Stomach (tissue), 4 donors: ENCODE measurements around the gene LYRM4.

ENCODE experiments used
- CTCF ChIP-seq, 7 experiments: fragments of 450-650 bp in 4 of 7; fragments of 200-600 bp in 3 of 7; sonication (generic) in 3 of 7; IDR thresholded peaks; one replicate each; pipeline ENCODE4 v1.5.1; 2016 to 2019; ENCODE audit warnings: antibody characterized with exemption in 7 of 7, control low read depth in 2 of 7, mild to moderate bottlenecking in 1 of 7
- EP300 ChIP-seq: sonication (generic); formaldehyde crosslinking; IDR thresholded peaks from one replicate; pipeline ENCODE4 v1.6.1; 2017; ENCODE audit warnings: antibody characterized with exemption
- POLR2A ChIP-seq, 4 donors: fragments of 450-650 bp; IDR thresholded peaks; one replicate each; pipeline ENCODE4 v1.6.1; 2016; ENCODE audit warnings: antibody characterized with exemption in 4 of 4, control low read depth in 2 of 4, mild to moderate bottlenecking in 1 of 4, moderate library complexity in 1 of 4
- POLR2AphosphoS5 ChIP-seq, 3 donors: sonication (generic); formaldehyde crosslinking; IDR thresholded peaks; one replicate each; pipeline ENCODE4 v1.6.1; 2016; ENCODE audit warnings: antibody characterized with exemption in 3 of 3

- TF ChIP-seq CTCF (IDR thresholded peaks at IDR 0.05) (no peak), POLR2A (IDR thresholded peaks at IDR 0.05) (no peak), POLR2AphosphoS5 (IDR thresholded peaks at IDR 0.05) (no peak), EP300 (no peak)
Observed at GRCh38 chr6:5063617-5064016, 197.1 kb downstream of the LYRM4 start.
